ENCODE measurements around the gene TARBP2.

The TARBP2 gene

GRCh38 chr12:53495903-53496751, 5.0 kb upstream of the TARBP2 start:
- Histone ChIP-seq H3K27ac (ENCODE audit: low read depth, low read length) (no peak overlapping the region), H3K4ac (ENCODE audit: low read depth, low read length) (no peak overlapping the region), H2AK5ac (ENCODE audit: low read length) (no peak overlapping the region), H3K4me3 (ENCODE audit: low read length) (no peak overlapping the region), H3K79me1 (ENCODE audit: low read length) (no peaks in the 10 kb centered on the region), H3K56ac (ENCODE audit: low read length) (peak overlapping the region; percentile 62), H3K9ac (ENCODE audit: low read length) (peak overlapping the region; percentile 50), H3K18ac (ENCODE audit: low read length) (no peak overlapping the region), H3K36me3 (ENCODE audit: control insufficient read depth, insufficient read depth, low read length) (no peaks in the 10 kb centered on the region), H3K4me1 (ENCODE audit: control insufficient read depth, low read depth, low read length) (peaks cover 21% of the 10 kb centered on the region), H2BK5ac (ENCODE audit: low read length) (peak overlapping the region; percentile 37), H2BK120ac (ENCODE audit: low read depth, low read length) (no peak overlapping the region), H3K27me3 (ENCODE audit: insufficient read depth, low read length, poor library complexity) (no peaks in the 10 kb centered on the region), H3K4me2 (ENCODE audit: low read length) (no peak overlapping the region), H3K23ac (ENCODE audit: low read length) (no peak overlapping the region), H4K8ac (ENCODE audit: low read depth, low read length) (no peak overlapping the region), H3K79me2 (ENCODE audit: control insufficient read depth, insufficient read depth, low read length) (no peaks in the 10 kb centered on the region), H2BK15ac (replicated peaks; ENCODE audit: low read depth) (no peak overlapping the region), H4K5ac (ENCODE audit: low read length) (no peak overlapping the region)
- peak; percentile 89 for DNase-seq
- no CpG with 5 or more reads among the region's 5 CpGs for WGBS (ENCODE audit: extremely low coverage, insufficient coverage, low lambda C conversion rate)

GRCh38 chr12:53496752-53497032, 4.4 kb upstream of the TARBP2 start:
- no peak overlapping the region for H3K23ac ChIP-seq (ENCODE audit: low read length)
- no peaks in the 10 kb centered on the region for H3K36me3 ChIP-seq (ENCODE audit: control insufficient read depth, insufficient read depth, low read length)
- peaks cover 2% of the 10 kb centered on the region for H3K79me1 ChIP-seq (ENCODE audit: low read length)
- H4K8ac ChIP-seq (ENCODE audit: low read depth, low read length), result no peak overlapping the region
- no peak overlapping the region for H3K27ac ChIP-seq (ENCODE audit: low read depth, low read length)
- H3K4me1 ChIP-seq (ENCODE audit: control insufficient read depth, low read depth, low read length), result peaks cover 24% of the 10 kb centered on the region
- H2BK5ac ChIP-seq (ENCODE audit: low read length), result no peak overlapping the region
- WGBS (ENCODE audit: extremely low coverage, insufficient coverage, low lambda C conversion rate), result no CpG with 5 or more reads among the region's 1 CpG
- DNase-seq, result no peak
- no peak overlapping the region for H3K9ac ChIP-seq (ENCODE audit: low read length)
- peaks cover 2% of the 10 kb centered on the region for H3K79me2 ChIP-seq (ENCODE audit: control insufficient read depth, insufficient read depth, low read length)
- no peak overlapping the region for H3K4me3 ChIP-seq (ENCODE audit: low read length)
- no peak overlapping the region for H3K18ac ChIP-seq (ENCODE audit: low read length)
- no peak overlapping the region for H3K56ac ChIP-seq (ENCODE audit: low read length)
- H3K27me3 ChIP-seq (ENCODE audit: insufficient read depth, low read length, poor library complexity), result no peaks in the 10 kb centered on the region
- no peak overlapping the region for H2BK120ac ChIP-seq (ENCODE audit: low read depth, low read length)
- no peak overlapping the region for H3K4ac ChIP-seq (ENCODE audit: low read depth, low read length)
- H3K4me2 ChIP-seq (ENCODE audit: low read length), result no peak overlapping the region
- H4K5ac ChIP-seq (ENCODE audit: low read length), result no peak overlapping the region
- no peak overlapping the region for H2AK5ac ChIP-seq (ENCODE audit: low read length)
- no peak overlapping the region for H2BK15ac ChIP-seq (replicated peaks; ENCODE audit: low read depth)

GRCh38 chr12:53497461-53497860, 3.6 kb upstream of the TARBP2 start:
- H3K4ac ChIP-seq (ENCODE audit: low read depth, low read length), result no peak overlapping the region
- no peak overlapping the region for H2BK15ac ChIP-seq (replicated peaks; ENCODE audit: low read depth)
- H4K8ac ChIP-seq (ENCODE audit: low read depth, low read length), result no peak overlapping the region
- no peaks in the 10 kb centered on the region for H3K36me3 ChIP-seq (ENCODE audit: control insufficient read depth, insufficient read depth, low read length)
- DNase-seq, result no peak
- no peak overlapping the region for H3K23ac ChIP-seq (ENCODE audit: low read length)
- H3K18ac ChIP-seq (ENCODE audit: low read length), result no peak overlapping the region
- no peak overlapping the region for H3K9ac ChIP-seq (ENCODE audit: low read length)
- H3K79me2 ChIP-seq (ENCODE audit: control insufficient read depth, insufficient read depth, low read length), result peaks cover 7% of the 10 kb centered on the region
- no peak overlapping the region for H3K27ac ChIP-seq (ENCODE audit: low read depth, low read length)
- no peak overlapping the region for H2BK120ac ChIP-seq (ENCODE audit: low read depth, low read length)
- H3K56ac ChIP-seq (ENCODE audit: low read length), result no peak overlapping the region
- no CpG with 5 or more reads among the region's 3 CpGs for WGBS (ENCODE audit: extremely low coverage, insufficient coverage, low lambda C conversion rate)
- H3K4me1 ChIP-seq (ENCODE audit: control insufficient read depth, low read depth, low read length), result peaks cover 25% of the 10 kb centered on the region
- H4K5ac ChIP-seq (ENCODE audit: low read length), result no peak overlapping the region
- H3K27me3 ChIP-seq (ENCODE audit: insufficient read depth, low read length, poor library complexity), result no peaks in the 10 kb centered on the region
- no peak overlapping the region for H2AK5ac ChIP-seq (ENCODE audit: low read length)
- H2BK5ac ChIP-seq (ENCODE audit: low read length), result no peak overlapping the region
- peaks cover 7% of the 10 kb centered on the region for H3K79me1 ChIP-seq (ENCODE audit: low read length)
- no peak overlapping the region for H3K4me3 ChIP-seq (ENCODE audit: low read length)
- no peak overlapping the region for H3K4me2 ChIP-seq (ENCODE audit: low read length)

- no peak overlapping the region for H2AK5ac ChIP-seq (ENCODE audit: low read length)
- H4K5ac ChIP-seq (ENCODE audit: low read length), result no peak overlapping the region
- no peak for DNase-seq
- H2BK5ac ChIP-seq (ENCODE audit: low read length), result no peak overlapping the region
- H3K56ac ChIP-seq (ENCODE audit: low read length), result no peak overlapping the region
- H3K79me2 ChIP-seq (ENCODE audit: control insufficient read depth, insufficient read depth, low read length), result peaks cover 7% of the 10 kb centered on the region
- H2BK15ac ChIP-seq (replicated peaks; ENCODE audit: low read depth), result no peak overlapping the region
- no peak overlapping the region for H3K23ac ChIP-seq (ENCODE audit: low read length)
- no peak overlapping the region for H4K8ac ChIP-seq (ENCODE audit: low read depth, low read length)
- H3K4me1 ChIP-seq (ENCODE audit: control insufficient read depth, low read depth, low read length), result peaks cover 25% of the 10 kb centered on the region
- no CpG with 5 or more reads among the region's 2 CpGs for WGBS (ENCODE audit: extremely low coverage, insufficient coverage, low lambda C conversion rate)
- H3K27ac ChIP-seq (ENCODE audit: low read depth, low read length), result no peak overlapping the region
- no peak overlapping the region for H3K4ac ChIP-seq (ENCODE audit: low read depth, low read length)
- H3K9ac ChIP-seq (ENCODE audit: low read length), result no peak overlapping the region
- no peak overlapping the region for H3K18ac ChIP-seq (ENCODE audit: low read length)
- no peak overlapping the region for H2BK120ac ChIP-seq (ENCODE audit: low read depth, low read length)
- no peak overlapping the region for H3K4me2 ChIP-seq (ENCODE audit: low read length)
- H3K79me1 ChIP-seq (ENCODE audit: low read length), result peaks cover 7% of the 10 kb centered on the region
- H3K27me3 ChIP-seq (ENCODE audit: insufficient read depth, low read length, poor library complexity), result no peaks in the 10 kb centered on the region
- no peaks in the 10 kb centered on the region for H3K36me3 ChIP-seq (ENCODE audit: control insufficient read depth, insufficient read depth, low read length)
- no peak overlapping the region for H3K4me3 ChIP-seq (ENCODE audit: low read length)
Measured at GRCh38 chr12:53498235-53498630, 2.9 kb upstream of the TARBP2 start.

GRCh38 chr12:53499266-53500141, 1.6 kb upstream of the TARBP2 start, which contains the start of gene MAP3K12:
Gene MAP3K12 (minus strand): TSS chr12:53499458. CDS start chr12:53487391, 12,067 bp downstream.
- Histone ChIP-seq H3K56ac (ENCODE audit: low read length) (peak within 1 kb of the TSS; percentile 91), H4K8ac (ENCODE audit: low read depth, low read length) (no peak within 1 kb of the TSS), H3K18ac (ENCODE audit: low read length) (peak within 1 kb of the TSS; percentile 15), H3K4ac (ENCODE audit: low read depth, low read length) (no peak within 1 kb of the TSS), H3K9ac (ENCODE audit: low read length) (peak within 1 kb of the TSS; percentile 66), H3K27me3 (ENCODE audit: insufficient read depth, low read length, poor library complexity) (no peaks in the 10 kb centered on the region), H3K79me1 (ENCODE audit: low read length) (peaks cover 9% of the 10 kb centered on the region), H4K5ac (ENCODE audit: low read length) (no peak within 1 kb of the TSS), H2BK5ac (ENCODE audit: low read length) (no peak within 1 kb of the TSS), H2AK5ac (ENCODE audit: low read length) (no peak within 1 kb of the TSS), H3K4me3 (ENCODE audit: low read length) (peak within 1 kb of the TSS; percentile 49), H2BK120ac (ENCODE audit: low read depth, low read length) (no peak within 1 kb of the TSS), H3K27ac (ENCODE audit: low read depth, low read length) (peak within 1 kb of the TSS; percentile 5), H2BK15ac (replicated peaks; ENCODE audit: low read depth) (no peak within 1 kb of the TSS), H3K4me2 (ENCODE audit: low read length) (peak within 1 kb of the TSS; percentile 87), H3K36me3 (ENCODE audit: control insufficient read depth, insufficient read depth, low read length) (no peaks in the 10 kb centered on the region), H3K79me2 (ENCODE audit: control insufficient read depth, insufficient read depth, low read length) (peaks cover 7% of the 10 kb centered on the region), H3K4me1 (ENCODE audit: control insufficient read depth, low read depth, low read length) (peaks cover 14% of the 10 kb centered on the region), H3K23ac (ENCODE audit: low read length) (no peak within 1 kb of the TSS)
- no CpG with 5 or more reads among the region's 51 CpGs for WGBS (ENCODE audit: extremely low coverage, insufficient coverage, low lambda C conversion rate)
- DNase-seq, result peak; percentile 77
